Fibroblast of pulmonary artery (primary cell): ENCODE results near the gene ELN.

ENCODE experiments used
- DNase-seq: peaks from one replicate; pipeline ENCODE4 v3.0.0-alpha.2; 2010; ENCODE audit warnings: low read depth
- H3K4me3 ChIP-seq: replicated peaks from 2 replicates; pipeline ENCODE4 v1.5.1; 2011; ENCODE audit warnings: low read depth, mild to moderate bottlenecking, control low read depth, low read length, moderate library complexity
- TF ChIP-seq, protein P1 (sequence below): IDR thresholded peaks from 2 replicates; pipeline ENCODE4 v1.5.1; 2011; ENCODE audit warnings: mild to moderate bottlenecking, control low read depth, low read length, inconsistent platforms; ENCODE audit errors: missing control alignments

Gene ELN

DNA sequence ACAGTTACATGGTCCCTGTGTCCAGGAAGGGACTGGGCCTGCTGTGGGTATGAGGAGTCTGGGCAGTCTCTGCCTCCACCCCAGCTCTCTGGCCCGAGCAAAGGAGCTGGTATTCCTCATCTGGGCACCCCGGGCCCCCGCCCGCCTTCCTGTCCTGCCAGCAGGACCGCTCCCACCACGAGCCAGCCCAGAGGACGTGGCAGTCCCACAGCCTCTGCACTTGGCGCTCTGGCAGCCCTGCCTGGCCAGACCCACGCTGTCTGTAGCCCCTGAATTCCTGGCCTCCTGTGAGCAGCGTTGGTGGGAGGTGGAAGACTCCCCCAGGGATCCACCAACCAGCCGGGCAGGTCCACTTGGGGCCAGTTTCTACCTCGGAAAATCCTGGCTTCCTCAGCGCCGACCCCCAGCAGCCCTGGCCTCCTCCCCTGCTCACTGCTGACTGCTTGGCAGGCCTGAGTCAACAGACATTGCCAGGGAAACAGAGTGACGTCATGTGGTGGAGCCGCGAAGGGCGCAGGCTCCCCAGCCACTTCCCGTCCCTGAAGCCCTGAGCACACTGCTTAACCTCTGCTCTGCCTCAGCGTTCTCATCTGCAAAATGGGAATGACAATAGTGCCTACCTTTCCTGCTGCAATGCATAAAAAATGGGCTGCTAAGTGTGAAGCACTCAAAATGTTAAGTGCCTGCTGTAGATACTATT lies 34.0 kb downstream of the ELN start:
- H3K4me3 ChIP-seq: no peak overlapping the region
- TF ChIP-seq, protein P1, sequence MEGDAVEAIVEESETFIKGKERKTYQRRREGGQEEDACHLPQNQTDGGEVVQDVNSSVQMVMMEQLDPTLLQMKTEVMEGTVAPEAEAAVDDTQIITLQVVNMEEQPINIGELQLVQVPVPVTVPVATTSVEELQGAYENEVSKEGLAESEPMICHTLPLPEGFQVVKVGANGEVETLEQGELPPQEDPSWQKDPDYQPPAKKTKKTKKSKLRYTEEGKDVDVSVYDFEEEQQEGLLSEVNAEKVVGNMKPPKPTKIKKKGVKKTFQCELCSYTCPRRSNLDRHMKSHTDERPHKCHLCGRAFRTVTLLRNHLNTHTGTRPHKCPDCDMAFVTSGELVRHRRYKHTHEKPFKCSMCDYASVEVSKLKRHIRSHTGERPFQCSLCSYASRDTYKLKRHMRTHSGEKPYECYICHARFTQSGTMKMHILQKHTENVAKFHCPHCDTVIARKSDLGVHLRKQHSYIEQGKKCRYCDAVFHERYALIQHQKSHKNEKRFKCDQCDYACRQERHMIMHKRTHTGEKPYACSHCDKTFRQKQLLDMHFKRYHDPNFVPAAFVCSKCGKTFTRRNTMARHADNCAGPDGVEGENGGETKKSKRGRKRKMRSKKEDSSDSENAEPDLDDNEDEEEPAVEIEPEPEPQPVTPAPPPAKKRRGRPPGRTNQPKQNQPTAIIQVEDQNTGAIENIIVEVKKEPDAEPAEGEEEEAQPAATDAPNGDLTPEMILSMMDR: no peak

GRCh38 chr7:74063223-74063641 lies 35.3 kb downstream of the ELN start:
- H3K4me3 ChIP-seq: no peak overlapping the region
- TF ChIP-seq, protein P1: no peak

More for the DNA sequence above, 34.0 kb downstream of the ELN start:
- DNase-seq: peak; percentile 96

GRCh38 chr7:74063646-74064045 lies 35.7 kb downstream of the ELN start:
- H3K4me3 ChIP-seq: no peak overlapping the region
- no peak for DNase-seq

More at GRCh38 chr7:74063223-74063641, 35.3 kb downstream of the ELN start:
- no peak for DNase-seq

DNA sequence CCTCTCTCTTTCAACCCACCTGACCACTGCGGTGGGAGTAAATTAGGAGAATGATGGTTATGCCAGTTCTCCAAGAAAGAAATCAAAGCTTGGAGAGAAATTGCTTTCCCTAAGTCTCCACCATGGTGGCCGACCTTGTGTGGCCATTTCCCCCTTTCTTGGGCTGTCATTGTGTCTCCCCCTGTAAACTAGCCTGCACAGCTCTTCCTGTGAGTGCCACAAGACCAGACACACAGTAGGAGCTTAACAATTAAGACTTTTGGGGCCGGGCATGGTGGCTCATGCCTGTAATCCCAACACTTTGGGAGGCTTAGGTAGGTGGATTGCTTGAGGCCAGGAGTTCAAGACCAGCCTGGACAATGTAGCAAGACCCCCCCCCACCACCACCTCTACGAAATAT lies 36.7 kb downstream of the ELN start:
- TF ChIP-seq, protein P1: no peak
- no peak overlapping the region for H3K4me3 ChIP-seq
- no peak for DNase-seq

More at GRCh38 chr7:74063646-74064045, 35.7 kb downstream of the ELN start:
- TF ChIP-seq, protein P1: no peak

- TF ChIP-seq, protein P1: no peak
- no peak for DNase-seq
- no peak overlapping the region for H3K4me3 ChIP-seq
Measured at GRCh38 chr7:74066626-74067025, 38.7 kb downstream of the ELN start.

- TF ChIP-seq, protein P1: no peak
- H3K4me3 ChIP-seq: no peak overlapping the region
Measured at GRCh38 chr7:74068378-74069085, 40.6 kb downstream of the ELN start.

More at GRCh38 chr7:74068378-74069085, 40.6 kb downstream of the ELN start:
- no peak for DNase-seq
